H1 (cell line): ENCODE data around the gene PHF14. TPM values are rescaled to one million over a fixed set of nuclear protein-coding genes. Genes with fewer than 3 reads are reported as not detected.

Experiments used
- EZH2 ChIP-seq: fragments of 200-600 bp; sonication (generic); IDR thresholded peaks from 2 replicates; pipeline ENCODE4 v1.7.1; 2012; ENCODE audit warnings: low read depth, mild to moderate bottlenecking, moderate library complexity, low read length, inconsistent platforms; ENCODE audit not compliant: severe bottlenecking
- polyA plus RNA-seq, 7 experiments: library from polyadenylated mRNA; depleted of rRNA in 3 of 7; stranded (reverse) in 5 of 7; unstranded in 2 of 7; fragments of >200 nt in 5 of 7; fragments of 200-250 nt in 2 of 7; gene quantifications; 1 replicate in 5 of 7; 2 replicates in 1 of 7; 4 replicates in 1 of 7; pipeline versions ENCODE4 v1.2.1 to v1.2.3, GENCODE V29; 2011 to 2013; ENCODE audit warnings: missing spikeins in 2 of 7, mixed read lengths in 2 of 7
- total RNA-seq: library from RNA; stranded (reverse); fragmentation: NEBNext Ultra II Directional; extraction: Animal tissue kit (Norgen Biotek cat#: 25700); gene quantifications from 2 replicates; pipeline ENCODE4 v1.2.1, GENCODE V29; 2021

PHF14 gene
- total and polyA plus RNA-seq, 2 of the 8 experiments (the other 6 are each of a cell fraction or from before 2014, with no cell fraction given): 17.9 to 70.6 TPM

- no peak for TF ChIP-seq EZH2
- TF ChIP-seq, all 59 proteins: peak for 0
Observed at GRCh38 chr7:11212816-11213215, 239.1 kb downstream of the PHF14 start (continued).
